Subcutaneous abdominal adipose tissue (tissue), 5 donors: ENCODE measurements around the gene ARHGEF12.

Experiments
- H3K27ac ChIP-seq: one replicate; pipeline ENCODE4 v1.7.0; 2013; ENCODE audit warnings: low read depth, mild to moderate bottlenecking, inconsistent platforms, low read length, moderate library complexity
- H3K27me3 ChIP-seq, 5 donors: one replicate each; pipeline ENCODE4 v1.7.0; 2013; ENCODE audit warnings: low read length in 5 of 5, inconsistent platforms in 1 of 5; ENCODE audit not compliant: control insufficient read depth in 5 of 5, insufficient read depth in 4 of 5
- H3K36me3 ChIP-seq, 5 donors: one replicate each; pipeline ENCODE4 v1.7.0; 2013; ENCODE audit warnings: low read length in 5 of 5; ENCODE audit not compliant: control insufficient read depth in 5 of 5, insufficient read depth in 5 of 5
- H3K4me1 ChIP-seq, 5 donors: one replicate each; pipeline ENCODE4 v1.7.0; 2013; ENCODE audit warnings: low read length in 5 of 5, mild to moderate bottlenecking in 3 of 5, moderate library complexity in 1 of 5; ENCODE audit not compliant: control insufficient read depth in 5 of 5, insufficient read depth in 5 of 5
- H3K4me3 ChIP-seq, 5 donors: one replicate each; pipeline ENCODE4 v1.7.0; 2013; ENCODE audit warnings: low read length in 5 of 5, low read depth in 1 of 5
- H3K9ac ChIP-seq, 5 donors: one replicate each; pipeline ENCODE4 v1.7.0; 2013; ENCODE audit warnings: low read length in 5 of 5, mild to moderate bottlenecking in 4 of 5, moderate library complexity in 3 of 5
- H3K9me3 ChIP-seq, 5 donors: one replicate each; pipeline ENCODE4 v1.7.0; 2013; ENCODE audit warnings: low read length in 5 of 5; ENCODE audit not compliant: control insufficient read depth in 5 of 5
- donor health status: healthy.
- donor health status: healthy.
- donor health status: healthy.
- donor health status: healthy.
- donor health status: healthy.

ARHGEF12 gene

GRCh38 chr11:120511820-120512738, 175.9 kb downstream of the ARHGEF12 start:
- H3K4me1 ChIP-seq = no peaks in the 10 kb centered on the region
- peak overlapping the region in 1 of 5 donors; percentile 30 for H3K4me3 ChIP-seq
- H3K27ac ChIP-seq = no peak overlapping the region
- no peaks in the 10 kb centered on the region for H3K36me3 ChIP-seq
- H3K9me3 ChIP-seq = no peaks in the 10 kb centered on the region
- H3K27me3 ChIP-seq = peaks cover 25 to 48% (median 38%) of the 10 kb centered on the region in 5 donors
- no peak overlapping the region for H3K9ac ChIP-seq

DNA sequence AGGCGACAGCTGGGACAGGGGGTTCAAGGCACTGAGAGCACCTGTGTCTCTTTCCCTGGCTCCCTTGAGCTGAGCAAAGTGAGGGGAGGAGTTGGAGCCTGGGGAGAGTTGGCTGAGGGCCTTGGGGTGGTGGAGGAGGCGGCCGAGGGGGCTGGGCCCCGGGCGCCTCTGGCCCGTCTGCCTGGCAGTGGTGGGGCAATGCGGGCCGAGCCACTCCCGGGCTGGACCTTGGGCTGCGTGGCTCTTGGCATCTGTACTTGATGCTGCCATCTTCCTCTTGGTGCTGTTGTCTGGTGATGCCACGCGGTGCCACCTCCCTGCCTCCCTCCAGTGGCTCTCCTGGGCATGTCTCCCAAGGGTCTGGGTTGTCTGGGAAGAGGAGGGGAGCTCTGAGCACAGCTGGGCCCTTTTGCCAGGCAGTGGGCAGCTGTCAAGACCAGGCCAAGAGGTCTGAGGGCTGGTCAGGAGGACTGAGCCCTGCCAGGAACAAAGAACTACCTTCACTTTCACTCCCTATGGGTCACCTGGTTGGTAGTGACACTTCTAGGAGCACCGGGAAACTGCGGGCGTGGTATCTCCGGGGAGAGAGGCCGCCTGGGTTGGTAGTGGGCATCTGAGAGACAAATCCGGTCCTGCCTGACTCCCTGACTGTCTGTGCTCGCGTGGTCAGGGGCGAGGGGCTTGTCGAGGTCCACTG, 176.7 kb downstream of the ARHGEF12 start:
- no peak overlapping the region for H3K9ac ChIP-seq
- peaks cover 26 to 48% (median 41%) of the 10 kb centered on the region in 5 donors for H3K27me3 ChIP-seq
- H3K4me1 ChIP-seq = no peaks in the 10 kb centered on the region
- no peaks in the 10 kb centered on the region for H3K36me3 ChIP-seq
- no peaks in the 10 kb centered on the region for H3K9me3 ChIP-seq
- H3K4me3 ChIP-seq = no peak overlapping the region
- no peak overlapping the region for H3K27ac ChIP-seq

- H3K27ac ChIP-seq = no peak overlapping the region
- peaks cover 26 to 48% (median 36%) of the 10 kb centered on the region in 5 donors for H3K27me3 ChIP-seq
These were observed 177.5 kb downstream of the ARHGEF12 start for GRCh38 chr11:120513436-120514315.

GRCh38 chr11:120514541-120515121, 178.4 kb downstream of the ARHGEF12 start:
- H3K4me3 ChIP-seq = no peak overlapping the region
- H3K9ac ChIP-seq = no peak overlapping the region
- no peak overlapping the region for H3K27ac ChIP-seq
- no peaks in the 10 kb centered on the region for H3K9me3 ChIP-seq
- no peaks in the 10 kb centered on the region for H3K36me3 ChIP-seq
- H3K4me1 ChIP-seq = no peaks in the 10 kb centered on the region
- peaks cover 26 to 41% (median 35%) of the 10 kb centered on the region in 5 donors for H3K27me3 ChIP-seq

More at GRCh38 chr11:120513436-120514315, 177.5 kb downstream of the ARHGEF12 start:
- no peaks in the 10 kb centered on the region for H3K36me3 ChIP-seq
- no peak overlapping the region for H3K9ac ChIP-seq
- H3K4me1 ChIP-seq = no peaks in the 10 kb centered on the region
- H3K4me3 ChIP-seq = no peak overlapping the region
- H3K9me3 ChIP-seq = no peaks in the 10 kb centered on the region

DNA sequence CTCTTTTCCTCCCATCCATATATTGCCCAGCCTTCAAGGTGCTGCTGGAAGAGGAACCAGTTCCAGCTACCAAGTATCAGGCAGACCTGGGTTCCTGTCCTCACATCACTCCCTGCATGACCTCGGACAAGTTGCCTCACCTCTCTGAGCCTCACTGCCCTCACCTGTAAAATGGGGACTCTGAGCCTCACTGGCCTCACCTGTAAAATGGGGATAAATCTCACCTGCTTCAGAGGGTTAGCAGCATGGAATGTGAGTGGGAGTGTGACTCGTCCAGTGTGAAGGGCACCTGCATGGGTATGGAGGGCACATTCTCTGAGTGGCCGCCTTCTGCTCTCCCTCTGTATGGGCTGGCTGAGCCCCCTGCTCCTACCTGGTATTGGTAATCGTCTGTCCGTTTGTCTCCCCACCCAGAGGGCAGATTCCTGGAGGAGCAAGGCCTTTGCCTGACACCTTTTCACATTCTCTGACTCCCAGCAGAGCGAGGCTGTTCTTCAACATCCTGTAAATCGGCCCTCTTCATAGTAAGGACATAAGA, 179.0 kb downstream of the ARHGEF12 start:
- Histone ChIP-seq H3K36me3 (no peaks in the 10 kb centered on the region), H3K4me1 (no peaks in the 10 kb centered on the region), H3K9ac (no peak overlapping the region), H3K27ac (no peak overlapping the region), H3K9me3 (no peaks in the 10 kb centered on the region), H3K27me3 (peaks cover 26 to 37% (median 34%) of the 10 kb centered on the region in 5 donors), H3K4me3 (no peak overlapping the region)

GRCh38 chr11:120516461-120517389, 180.5 kb downstream of the ARHGEF12 start:
- H3K27me3 ChIP-seq = peaks cover 23 to 38% (median 29%) of the 10 kb centered on the region in 5 donors
- no peak overlapping the region for H3K27ac ChIP-seq
- H3K4me1 ChIP-seq = no peaks in the 10 kb centered on the region
- H3K4me3 ChIP-seq = no peak overlapping the region
- no peak overlapping the region for H3K9ac ChIP-seq
- H3K36me3 ChIP-seq = no peaks in the 10 kb centered on the region
- H3K9me3 ChIP-seq = no peaks in the 10 kb centered on the region

GRCh38 chr11:120517390-120517761, 181.2 kb downstream of the ARHGEF12 start:
- Histone ChIP-seq H3K4me1 (no peaks in the 10 kb centered on the region), H3K9me3 (no peaks in the 10 kb centered on the region), H3K4me3 (no peak overlapping the region), H3K36me3 (no peaks in the 10 kb centered on the region), H3K9ac (no peak overlapping the region), H3K27ac (no peak overlapping the region), H3K27me3 (peaks cover 21 to 38% (median 27%) of the 10 kb centered on the region in 5 donors)

DNA sequence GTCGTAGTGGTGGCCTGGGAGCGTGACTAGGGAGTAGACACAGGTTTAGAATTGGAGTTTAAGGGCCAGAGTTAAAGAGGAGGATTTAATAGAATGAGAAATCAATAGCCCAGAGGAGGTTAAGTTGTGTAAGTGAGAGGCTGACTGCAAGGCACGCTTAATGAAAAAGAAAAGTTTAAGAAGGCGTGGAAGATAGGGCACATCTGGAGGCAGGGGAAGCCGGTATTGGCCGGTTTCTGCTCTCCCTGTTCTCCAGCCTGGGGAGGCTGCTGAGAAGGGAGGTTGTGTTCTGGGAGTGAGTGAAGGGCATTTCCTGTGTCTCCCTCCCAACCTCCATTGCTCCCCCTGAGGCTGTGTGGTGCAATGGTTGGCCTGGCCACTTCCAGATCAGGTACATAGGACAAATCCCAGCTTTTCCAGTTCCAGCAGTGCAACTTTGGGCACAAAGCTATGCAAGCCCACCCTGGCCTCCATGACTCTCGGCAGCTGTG, 181.6 kb downstream of the ARHGEF12 start:
- Histone ChIP-seq H3K9me3 (no peaks in the 10 kb centered on the region), H3K27ac (no peak overlapping the region), H3K27me3 (peaks cover 18 to 35% (median 23%) of the 10 kb centered on the region in 5 donors), H3K36me3 (no peaks in the 10 kb centered on the region), H3K9ac (no peak overlapping the region), H3K4me1 (no peaks in the 10 kb centered on the region), H3K4me3 (no peak overlapping the region)
